ENCODE measurements around the gene OTOP2. TPM values are rescaled to one million over a fixed set of nuclear protein-coding genes. Genes with fewer than 3 reads are reported as not detected.

Gene OTOP2
- total and polyA plus RNA-seq, 10 of the 15 experiments (the other 5 are each of a cell fraction or from before 2014, with no cell fraction given): not detected

DNA sequence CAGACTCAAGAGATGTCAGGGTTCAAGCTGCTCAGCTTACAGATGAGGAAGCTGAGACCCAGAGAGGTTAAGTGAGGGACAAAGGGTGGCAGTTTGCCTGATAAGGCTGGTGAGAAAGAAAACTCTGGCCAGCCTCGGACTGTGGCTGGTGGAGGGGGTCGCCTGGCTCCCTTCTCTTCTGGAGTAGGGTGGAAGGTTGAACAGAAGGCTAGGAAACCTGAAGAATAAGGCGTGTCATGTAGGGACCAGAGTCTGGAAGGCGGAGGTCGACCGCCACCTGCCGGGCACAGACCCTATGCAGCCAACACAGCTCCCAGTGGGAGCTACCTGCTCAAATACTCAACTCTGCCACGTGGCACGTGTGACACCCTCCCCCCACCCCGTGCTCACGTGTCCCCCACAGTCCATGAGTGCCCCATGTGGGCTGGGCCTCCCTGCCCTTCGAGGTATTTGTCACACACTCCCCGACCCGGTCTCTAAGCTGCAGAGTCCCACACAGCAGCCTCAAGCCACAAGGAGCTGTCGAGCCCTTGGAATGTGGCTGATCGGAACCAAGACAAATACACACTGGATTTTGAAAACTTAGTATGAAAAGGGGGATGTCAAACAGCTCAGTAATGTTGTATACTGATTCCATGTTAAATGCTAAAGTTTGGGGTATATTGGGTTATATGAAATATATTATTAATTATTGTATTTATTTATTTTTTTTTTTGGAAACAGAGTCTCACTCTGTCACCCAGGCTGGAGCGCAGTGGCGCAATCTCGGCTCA lies 36.7 kb downstream of the OTOP2 start (continued):
- TF ChIP-seq LARP7 (IDR thresholded peaks at IDR 0.05) (no peak), KAT2A (conservative IDR thresholded peaks at IDR 0.05; ENCODE audit: control insufficient read depth, low read depth, low read length) (no peak), IRF4 (IDR thresholded peaks at IDR 0.05; ENCODE audit: low read depth, low read length) (0 out of 2 replicates have a peak, but pooled peaks have one; percentile 50), CHD4 (IDR thresholded peaks at IDR 0.05) (no peak), SMAD1 (IDR thresholded peaks at IDR 0.05; ENCODE audit: low read depth, partially characterized antibody) (no peak), RAD51 (IDR thresholded peaks at IDR 0.05) (peak; percentile 78), TAF1 (IDR thresholded peaks at IDR 0.05; ENCODE audit: borderline replicate concordance, low read depth, low read length) (no peak), CEBPB (IDR thresholded peaks at IDR 0.05; ENCODE audit: borderline replicate concordance in 1 of 2, low read depth in 2 of 2, low read length in 2 of 2) (no peak), BMI1 (IDR thresholded peaks at IDR 0.05; ENCODE audit: borderline replicate concordance) (no peak), RFX5 (IDR thresholded peaks at IDR 0.05; ENCODE audit: low read depth, low read length) (no peak), KDM1A (IDR thresholded peaks at IDR 0.05; ENCODE audit: borderline replicate concordance) (no peak)
- TF ChIP-seq, protein P1, sequence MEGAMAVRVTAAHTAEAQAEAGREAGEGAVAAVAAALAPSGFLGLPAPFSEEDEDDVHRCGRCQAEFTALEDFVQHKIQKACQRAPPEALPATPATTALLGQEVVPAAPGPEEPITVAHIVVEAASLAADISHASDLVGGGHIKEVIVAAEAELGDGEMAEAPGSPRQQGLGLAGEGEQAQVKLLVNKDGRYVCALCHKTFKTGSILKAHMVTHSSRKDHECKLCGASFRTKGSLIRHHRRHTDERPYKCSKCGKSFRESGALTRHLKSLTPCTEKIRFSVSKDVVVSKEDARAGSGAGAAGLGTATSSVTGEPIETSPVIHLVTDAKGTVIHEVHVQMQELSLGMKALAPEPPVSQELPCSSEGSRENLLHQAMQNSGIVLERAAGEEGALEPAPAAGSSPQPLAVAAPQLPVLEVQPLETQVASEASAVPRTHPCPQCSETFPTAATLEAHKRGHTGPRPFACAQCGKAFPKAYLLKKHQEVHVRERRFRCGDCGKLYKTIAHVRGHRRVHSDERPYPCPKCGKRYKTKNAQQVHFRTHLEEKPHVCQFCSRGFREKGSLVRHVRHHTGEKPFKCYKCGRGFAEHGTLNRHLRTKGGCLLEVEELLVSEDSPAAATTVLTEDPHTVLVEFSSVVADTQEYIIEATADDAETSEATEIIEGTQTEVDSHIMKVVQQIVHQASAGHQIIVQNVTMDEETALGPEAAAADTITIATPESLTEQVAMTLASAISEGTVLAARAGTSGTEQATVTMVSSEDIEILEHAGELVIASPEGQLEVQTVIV (IDR thresholded peaks at IDR 0.05; ENCODE audit: borderline replicate concordance, partially characterized antibody): no peak
- TF ChIP-seq, protein P2, sequence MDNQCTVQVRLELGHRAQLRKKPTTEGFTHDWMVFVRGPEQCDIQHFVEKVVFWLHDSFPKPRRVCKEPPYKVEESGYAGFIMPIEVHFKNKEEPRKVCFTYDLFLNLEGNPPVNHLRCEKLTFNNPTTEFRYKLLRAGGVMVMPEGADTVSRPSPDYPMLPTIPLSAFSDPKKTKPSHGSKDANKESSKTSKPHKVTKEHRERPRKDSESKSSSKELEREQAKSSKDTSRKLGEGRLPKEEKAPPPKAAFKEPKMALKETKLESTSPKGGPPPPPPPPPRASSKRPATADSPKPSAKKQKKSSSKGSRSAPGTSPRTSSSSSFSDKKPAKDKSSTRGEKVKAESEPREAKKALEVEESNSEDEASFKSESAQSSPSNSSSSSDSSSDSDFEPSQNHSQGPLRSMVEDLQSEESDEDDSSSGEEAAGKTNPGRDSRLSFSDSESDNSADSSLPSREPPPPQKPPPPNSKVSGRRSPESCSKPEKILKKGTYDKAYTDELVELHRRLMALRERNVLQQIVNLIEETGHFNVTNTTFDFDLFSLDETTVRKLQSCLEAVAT (IDR thresholded peaks at IDR 0.05): no peak
- TF ChIP-seq, protein P3, sequence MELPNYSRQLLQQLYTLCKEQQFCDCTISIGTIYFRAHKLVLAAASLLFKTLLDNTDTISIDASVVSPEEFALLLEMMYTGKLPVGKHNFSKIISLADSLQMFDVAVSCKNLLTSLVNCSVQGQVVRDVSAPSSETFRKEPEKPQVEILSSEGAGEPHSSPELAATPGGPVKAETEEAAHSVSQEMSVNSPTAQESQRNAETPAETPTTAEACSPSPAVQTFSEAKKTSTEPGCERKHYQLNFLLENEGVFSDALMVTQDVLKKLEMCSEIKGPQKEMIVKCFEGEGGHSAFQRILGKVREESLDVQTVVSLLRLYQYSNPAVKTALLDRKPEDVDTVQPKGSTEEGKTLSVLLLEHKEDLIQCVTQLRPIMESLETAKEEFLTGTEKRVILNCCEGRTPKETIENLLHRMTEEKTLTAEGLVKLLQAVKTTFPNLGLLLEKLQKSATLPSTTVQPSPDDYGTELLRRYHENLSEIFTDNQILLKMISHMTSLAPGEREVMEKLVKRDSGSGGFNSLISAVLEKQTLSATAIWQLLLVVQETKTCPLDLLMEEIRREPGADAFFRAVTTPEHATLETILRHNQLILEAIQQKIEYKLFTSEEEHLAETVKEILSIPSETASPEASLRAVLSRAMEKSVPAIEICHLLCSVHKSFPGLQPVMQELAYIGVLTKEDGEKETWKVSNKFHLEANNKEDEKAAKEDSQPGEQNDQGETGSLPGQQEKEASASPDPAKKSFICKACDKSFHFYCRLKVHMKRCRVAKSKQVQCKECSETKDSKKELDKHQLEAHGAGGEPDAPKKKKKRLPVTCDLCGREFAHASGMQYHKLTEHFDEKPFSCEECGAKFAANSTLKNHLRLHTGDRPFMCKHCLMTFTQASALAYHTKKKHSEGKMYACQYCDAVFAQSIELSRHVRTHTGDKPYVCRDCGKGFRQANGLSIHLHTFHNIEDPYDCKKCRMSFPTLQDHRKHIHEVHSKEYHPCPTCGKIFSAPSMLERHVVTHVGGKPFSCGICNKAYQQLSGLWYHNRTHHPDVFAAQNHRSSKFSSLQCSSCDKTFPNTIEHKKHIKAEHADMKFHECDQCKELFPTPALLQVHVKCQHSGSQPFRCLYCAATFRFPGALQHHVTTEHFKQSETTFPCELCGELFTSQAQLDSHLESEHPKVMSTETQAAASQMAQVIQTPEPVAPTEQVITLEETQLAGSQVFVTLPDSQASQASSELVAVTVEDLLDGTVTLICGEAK (IDR thresholded peaks at IDR 0.05; ENCODE audit: borderline replicate concordance): no peak
- TF ChIP-seq, protein P4, sequence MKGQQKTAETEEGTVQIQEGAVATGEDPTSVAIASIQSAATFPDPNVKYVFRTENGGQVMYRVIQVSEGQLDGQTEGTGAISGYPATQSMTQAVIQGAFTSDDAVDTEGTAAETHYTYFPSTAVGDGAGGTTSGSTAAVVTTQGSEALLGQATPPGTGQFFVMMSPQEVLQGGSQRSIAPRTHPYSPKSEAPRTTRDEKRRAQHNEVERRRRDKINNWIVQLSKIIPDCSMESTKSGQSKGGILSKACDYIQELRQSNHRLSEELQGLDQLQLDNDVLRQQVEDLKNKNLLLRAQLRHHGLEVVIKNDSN (IDR thresholded peaks at IDR 0.05; ENCODE audit: borderline replicate concordance, extremely low read length, insufficient read depth, low read depth, low read length): peak; percentile 72
- TF ChIP-seq, protein P5, sequence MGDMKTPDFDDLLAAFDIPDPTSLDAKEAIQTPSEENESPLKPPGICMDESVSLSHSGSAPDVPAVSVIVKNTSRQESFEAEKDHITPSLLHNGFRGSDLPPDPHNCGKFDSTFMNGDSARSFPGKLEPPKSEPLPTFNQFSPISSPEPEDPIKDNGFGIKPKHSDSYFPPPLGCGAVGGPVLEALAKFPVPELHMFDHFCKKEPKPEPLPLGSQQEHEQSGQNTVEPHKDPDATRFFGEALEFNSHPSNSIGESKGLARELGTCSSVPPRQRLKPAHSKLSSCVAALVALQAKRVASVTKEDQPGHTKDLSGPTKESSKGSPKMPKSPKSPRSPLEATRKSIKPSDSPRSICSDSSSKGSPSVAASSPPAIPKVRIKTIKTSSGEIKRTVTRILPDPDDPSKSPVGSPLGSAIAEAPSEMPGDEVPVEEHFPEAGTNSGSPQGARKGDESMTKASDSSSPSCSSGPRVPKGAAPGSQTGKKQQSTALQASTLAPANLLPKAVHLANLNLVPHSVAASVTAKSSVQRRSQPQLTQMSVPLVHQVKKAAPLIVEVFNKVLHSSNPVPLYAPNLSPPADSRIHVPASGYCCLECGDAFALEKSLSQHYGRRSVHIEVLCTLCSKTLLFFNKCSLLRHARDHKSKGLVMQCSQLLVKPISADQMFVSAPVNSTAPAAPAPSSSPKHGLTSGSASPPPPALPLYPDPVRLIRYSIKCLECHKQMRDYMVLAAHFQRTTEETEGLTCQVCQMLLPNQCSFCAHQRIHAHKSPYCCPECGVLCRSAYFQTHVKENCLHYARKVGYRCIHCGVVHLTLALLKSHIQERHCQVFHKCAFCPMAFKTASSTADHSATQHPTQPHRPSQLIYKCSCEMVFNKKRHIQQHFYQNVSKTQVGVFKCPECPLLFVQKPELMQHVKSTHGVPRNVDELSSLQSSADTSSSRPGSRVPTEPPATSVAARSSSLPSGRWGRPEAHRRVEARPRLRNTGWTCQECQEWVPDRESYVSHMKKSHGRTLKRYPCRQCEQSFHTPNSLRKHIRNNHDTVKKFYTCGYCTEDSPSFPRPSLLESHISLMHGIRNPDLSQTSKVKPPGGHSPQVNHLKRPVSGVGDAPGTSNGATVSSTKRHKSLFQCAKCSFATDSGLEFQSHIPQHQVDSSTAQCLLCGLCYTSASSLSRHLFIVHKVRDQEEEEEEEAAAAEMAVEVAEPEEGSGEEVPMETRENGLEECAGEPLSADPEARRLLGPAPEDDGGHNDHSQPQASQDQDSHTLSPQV (IDR thresholded peaks at IDR 0.05): no peak

All from GM12878 (cell line).